C4-2B (cell line): ENCODE results near the gene MEGF10.

Source experiments
- ZFX ChIP-seq: fragments of 450-650 bp; IDR thresholded peaks from 2 replicates; pipeline ENCODE4 v1.6.1; 2017
- TF ChIP-seq, protein P1 (sequence below): fragments of 450-650 bp; conservative IDR thresholded peaks from 2 replicates; pipeline ENCODE4 v1.5.1; 2017; ENCODE audit warnings: mild to moderate bottlenecking

- TF ChIP-seq, protein P1, sequence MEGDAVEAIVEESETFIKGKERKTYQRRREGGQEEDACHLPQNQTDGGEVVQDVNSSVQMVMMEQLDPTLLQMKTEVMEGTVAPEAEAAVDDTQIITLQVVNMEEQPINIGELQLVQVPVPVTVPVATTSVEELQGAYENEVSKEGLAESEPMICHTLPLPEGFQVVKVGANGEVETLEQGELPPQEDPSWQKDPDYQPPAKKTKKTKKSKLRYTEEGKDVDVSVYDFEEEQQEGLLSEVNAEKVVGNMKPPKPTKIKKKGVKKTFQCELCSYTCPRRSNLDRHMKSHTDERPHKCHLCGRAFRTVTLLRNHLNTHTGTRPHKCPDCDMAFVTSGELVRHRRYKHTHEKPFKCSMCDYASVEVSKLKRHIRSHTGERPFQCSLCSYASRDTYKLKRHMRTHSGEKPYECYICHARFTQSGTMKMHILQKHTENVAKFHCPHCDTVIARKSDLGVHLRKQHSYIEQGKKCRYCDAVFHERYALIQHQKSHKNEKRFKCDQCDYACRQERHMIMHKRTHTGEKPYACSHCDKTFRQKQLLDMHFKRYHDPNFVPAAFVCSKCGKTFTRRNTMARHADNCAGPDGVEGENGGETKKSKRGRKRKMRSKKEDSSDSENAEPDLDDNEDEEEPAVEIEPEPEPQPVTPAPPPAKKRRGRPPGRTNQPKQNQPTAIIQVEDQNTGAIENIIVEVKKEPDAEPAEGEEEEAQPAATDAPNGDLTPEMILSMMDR = no peak
- no peak for TF ChIP-seq ZFX
Measured at GRCh38 chr5:127324756-127325155, 34.2 kb downstream of the MEGF10 start.
